ENCODE data around the gene SLA2. TPM values are rescaled to one million over a fixed set of nuclear protein-coding genes. Genes with fewer than 3 reads are reported as not detected.
"Not testable (repeated sequence)": the region's sequence is repeated elsewhere in the genome, so short reads cannot be mapped to it uniquely, and the experiment has no call there.

The SLA2 gene
- total RNA-seq, 1 experiment from 2014 or later = not detected

DNA sequence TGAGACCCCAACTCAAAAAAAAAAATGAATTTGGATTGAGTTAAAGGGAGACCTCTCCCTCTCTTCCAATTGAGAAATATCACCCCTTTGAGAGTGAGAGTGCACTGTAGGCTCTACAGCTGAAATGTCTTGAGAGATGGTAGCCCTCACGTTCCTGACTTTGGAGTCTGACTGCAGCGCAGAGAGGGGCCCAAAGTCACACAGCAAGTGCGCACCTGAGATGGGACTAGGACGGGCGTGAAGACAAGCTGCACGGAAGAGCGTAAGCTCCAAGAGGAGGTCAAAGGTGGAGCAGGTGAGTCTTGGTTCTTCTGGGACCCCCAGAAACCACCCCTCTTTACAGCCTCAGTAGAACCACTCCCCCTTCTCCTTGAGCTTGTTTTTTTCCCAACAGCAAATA is 643 bp downstream of the SLA2 start:
- DNase-seq (ENCODE audit: low spot score) = no peak

DNA sequence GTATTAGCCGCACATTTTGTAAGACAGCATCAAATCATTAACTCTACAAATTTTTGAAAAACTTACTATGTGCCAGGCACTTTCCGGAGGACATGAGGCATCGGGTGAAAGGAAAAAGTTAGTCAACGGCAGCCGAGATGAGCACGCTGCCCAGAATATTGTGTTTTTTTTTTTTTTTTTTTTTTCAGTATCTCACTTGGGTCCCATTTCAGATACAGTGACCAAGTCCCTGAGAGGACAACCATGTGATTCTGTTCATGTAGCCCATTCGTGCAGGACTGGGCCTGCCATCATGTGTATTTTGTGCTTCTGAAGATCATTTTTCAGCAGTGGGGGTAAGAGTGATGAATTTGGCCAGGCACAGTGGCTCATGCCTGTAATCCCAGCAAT is 1.3 kb downstream of the SLA2 start:
- no peak for DNase-seq (ENCODE audit: low spot score)

DNA sequence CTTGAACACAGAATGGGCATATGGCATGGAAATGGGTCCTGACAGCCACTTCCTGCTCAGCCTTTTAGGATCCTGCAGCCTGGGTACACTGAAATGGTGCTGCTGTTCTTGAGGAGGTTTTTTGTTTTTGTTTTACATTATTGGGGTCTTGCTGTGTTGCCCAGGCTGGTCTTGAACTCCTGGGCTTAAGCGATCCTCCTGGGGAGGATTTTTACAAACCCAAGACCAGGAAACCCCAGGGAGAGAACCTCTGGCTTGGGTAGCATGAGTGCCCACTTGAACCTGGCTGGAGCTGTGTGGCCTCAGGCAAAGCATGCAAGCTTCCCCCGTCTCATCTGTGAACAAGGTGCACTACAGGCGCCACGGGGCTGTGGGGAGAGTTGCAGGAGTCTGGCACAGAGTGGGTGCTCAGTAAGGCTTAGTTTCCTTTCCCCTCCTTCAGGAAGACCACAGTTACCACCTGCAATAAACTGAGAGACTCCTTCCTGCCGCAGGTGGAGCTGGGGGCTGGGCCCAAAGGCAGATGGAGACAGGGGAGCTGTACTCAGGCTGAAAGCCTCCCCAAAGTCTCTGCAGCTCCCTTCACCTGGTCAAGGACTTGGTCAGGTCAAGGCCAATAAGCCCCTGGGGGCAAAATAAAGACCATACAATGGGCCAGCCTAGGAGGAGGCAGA is 1.8 kb downstream of the SLA2 start:
- no peak for DNase-seq (ENCODE audit: low spot score)

DNA sequence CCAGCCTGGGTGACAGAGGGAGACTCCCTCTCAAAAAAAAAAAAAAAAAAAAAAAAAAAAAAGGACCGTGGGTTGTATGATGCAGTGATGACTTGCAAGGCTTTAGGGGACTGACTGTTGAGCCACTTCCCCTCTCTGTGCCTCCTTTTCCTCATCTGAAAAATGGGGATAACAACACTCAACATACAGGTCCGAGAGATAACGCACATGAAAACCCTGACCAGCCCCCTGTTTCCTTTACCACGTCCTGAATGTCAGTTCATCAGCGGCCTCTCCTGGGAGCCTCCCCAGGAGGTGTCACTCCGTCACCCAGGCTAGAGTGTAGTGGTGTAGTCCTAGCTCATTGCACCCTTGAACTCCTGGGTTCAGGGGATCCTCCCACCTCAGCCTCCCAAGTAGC is 3.9 kb downstream of the SLA2 start:
- no peak for DNase-seq (ENCODE audit: low spot score)

DNA sequence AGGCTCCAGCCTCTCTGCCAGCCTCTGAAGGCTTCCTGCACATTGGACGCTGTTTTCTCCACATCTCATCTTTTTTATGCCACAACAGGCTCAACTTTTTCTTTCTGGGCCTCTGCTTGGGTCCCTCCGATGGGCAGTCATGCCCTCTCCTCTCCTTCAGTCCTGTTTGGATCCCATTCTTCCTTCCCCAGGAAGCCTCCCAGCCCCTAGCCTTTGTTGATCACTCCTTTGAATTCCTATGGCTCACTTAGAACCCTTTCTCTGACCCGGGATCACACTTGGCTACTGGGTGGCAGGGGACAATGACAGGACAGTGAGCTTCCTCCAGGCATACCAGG is 4.5 kb downstream of the SLA2 start:
- no peak for DNase-seq (ENCODE audit: low spot score)

DNA sequence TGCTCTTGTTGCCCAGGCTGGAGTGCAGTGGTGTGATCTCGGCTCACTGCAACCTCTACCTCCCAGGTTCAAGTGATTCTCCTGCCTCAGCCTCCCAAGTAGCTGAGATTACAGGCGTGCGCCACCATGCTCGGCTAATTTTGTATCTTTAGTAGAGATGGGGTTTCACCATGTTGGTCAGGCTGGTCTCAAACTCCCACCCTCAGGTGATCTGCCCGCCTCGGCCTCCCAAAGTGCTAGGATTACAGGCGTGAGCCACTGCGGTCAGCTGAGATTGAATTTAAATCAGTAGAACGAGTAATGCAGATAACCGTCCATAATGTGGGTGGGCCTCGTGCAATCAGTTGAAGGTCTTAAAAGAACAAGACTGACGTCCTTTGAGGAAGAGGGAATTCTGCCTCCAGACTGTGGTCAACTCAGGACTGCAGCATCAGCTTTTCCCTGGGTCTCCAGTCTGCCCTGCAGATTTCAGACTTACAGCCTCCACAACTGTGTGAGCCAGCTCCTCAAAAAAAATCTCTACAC is 7.1 kb downstream of the SLA2 start:
- DNase-seq (ENCODE audit: low spot score) = not testable (repeated sequence)

DNA sequence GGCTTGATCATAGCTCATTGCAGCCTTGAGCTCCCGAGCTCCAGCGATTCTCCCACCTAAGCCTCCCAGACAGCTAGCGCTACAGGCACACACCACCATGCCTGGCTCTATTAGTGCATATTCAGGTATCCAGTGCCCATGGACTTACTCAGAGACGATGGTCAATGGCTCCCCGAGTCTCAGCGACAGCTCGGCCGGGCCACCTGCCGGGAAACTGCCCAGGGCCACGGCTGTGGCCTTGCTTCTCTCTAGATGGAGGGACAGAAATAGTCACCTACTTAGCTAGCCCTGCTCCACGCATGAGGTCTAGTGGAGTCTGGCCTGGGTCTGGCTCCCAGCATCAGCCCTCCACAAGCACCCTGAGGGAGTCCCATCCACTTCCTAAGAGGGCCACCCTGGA is 11.7 kb downstream of the SLA2 start:
- no peak for DNase-seq (ENCODE audit: low spot score)

DNA sequence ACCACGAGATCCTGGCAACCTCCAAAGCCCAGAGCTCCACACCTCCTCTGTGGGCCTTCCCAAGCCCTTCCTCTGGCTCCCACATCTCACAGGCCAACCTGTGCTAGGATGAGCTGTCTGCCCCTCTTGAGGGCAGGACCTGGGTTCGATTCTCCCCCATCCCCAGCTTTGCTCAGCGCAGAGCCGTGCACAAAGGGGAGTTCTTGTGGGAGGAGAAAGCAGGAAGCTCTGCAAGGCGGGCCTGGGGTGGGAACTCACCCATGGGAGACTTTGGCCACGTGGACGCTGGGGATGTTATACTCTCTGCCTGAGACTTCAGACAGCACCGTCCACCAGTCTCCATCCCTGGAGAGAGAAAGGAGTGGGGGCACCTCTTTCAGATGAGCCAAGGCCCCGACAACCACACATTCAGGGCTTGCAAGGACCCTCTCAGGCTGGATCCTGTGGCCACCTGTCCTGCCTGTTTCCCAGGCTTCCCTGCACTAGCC is 12.7 kb downstream of the SLA2 start:
- no peak for DNase-seq (ENCODE audit: low spot score)

DNA sequence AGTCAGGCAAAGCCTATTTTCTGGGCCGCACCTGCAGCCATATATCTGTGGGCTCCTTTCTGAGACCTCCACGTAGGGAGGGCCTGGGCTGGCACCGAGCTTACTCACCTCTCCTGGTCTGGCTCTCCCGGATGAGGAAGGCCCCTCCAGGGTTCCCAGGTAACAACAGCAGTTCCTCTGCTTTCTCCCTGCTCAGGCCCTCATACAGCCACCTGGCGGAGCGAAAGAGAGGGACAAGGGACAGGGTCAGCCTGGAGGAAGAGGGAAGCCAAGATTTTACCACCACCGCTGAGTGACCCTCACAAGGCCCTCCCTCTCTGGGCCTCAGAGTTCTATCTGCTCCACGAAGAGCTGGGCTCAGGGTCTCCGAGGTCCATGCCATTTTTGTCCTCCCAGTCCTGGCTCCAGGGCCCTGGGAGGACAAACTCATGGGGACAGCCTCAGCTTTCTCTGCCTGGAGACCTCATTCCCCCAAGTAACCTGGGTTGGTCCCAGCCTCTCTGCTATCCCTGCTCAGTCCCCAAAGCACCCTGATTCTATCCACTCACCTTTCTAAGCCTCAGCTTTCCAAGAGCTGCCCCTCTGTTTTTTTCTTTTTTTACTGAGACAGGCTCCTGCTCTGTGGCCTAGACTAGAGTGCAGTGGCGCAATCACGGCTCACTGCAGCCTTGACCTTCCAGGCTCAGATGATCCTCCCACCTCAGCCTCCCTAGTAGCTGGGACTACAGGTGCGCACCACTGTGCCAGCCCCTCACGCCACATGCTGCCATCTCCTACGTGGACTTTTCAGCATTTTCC is 13.3 kb downstream of the SLA2 start:
- peak; percentile 47 for DNase-seq (ENCODE audit: low spot score)

DNA sequence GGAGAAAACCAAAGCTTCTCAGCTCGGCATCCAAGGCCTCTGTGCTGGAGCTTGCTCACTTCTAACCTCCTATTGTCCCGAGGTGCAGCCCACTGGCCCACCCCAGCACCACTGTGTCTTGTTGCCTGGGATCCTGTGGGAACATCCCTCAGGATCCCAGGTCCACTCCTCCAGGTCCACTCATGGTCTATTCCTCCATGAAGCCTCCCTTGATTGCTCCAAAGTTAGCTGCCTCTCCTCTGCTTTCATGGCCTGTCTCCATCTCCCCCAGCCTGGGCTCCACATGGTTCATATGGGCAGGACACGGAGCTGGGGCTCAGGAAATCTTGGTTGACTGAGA is 13.9 kb downstream of the SLA2 start:
- no peak for DNase-seq (ENCODE audit: low spot score)

DNA sequence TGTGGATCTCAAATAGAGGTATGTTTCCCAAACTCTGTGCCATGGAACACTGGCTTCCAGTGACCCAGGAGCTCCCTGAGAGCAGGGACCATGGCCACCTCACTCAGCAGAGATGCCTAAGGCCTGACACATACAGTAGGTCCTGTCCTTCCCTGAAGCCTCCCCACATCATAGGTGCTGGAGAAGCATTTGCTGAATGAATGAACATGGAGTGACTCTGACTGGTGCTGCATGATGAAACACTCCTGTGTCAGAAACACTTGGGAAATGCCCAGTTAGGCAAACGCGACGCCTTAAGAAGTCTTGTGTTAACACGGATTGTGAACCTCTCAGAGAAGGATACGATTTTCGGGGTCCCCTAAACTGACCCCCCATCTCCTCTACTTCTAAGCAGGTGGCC is 14.3 kb downstream of the SLA2 start:
- no peak for DNase-seq (ENCODE audit: low spot score)

DNA sequence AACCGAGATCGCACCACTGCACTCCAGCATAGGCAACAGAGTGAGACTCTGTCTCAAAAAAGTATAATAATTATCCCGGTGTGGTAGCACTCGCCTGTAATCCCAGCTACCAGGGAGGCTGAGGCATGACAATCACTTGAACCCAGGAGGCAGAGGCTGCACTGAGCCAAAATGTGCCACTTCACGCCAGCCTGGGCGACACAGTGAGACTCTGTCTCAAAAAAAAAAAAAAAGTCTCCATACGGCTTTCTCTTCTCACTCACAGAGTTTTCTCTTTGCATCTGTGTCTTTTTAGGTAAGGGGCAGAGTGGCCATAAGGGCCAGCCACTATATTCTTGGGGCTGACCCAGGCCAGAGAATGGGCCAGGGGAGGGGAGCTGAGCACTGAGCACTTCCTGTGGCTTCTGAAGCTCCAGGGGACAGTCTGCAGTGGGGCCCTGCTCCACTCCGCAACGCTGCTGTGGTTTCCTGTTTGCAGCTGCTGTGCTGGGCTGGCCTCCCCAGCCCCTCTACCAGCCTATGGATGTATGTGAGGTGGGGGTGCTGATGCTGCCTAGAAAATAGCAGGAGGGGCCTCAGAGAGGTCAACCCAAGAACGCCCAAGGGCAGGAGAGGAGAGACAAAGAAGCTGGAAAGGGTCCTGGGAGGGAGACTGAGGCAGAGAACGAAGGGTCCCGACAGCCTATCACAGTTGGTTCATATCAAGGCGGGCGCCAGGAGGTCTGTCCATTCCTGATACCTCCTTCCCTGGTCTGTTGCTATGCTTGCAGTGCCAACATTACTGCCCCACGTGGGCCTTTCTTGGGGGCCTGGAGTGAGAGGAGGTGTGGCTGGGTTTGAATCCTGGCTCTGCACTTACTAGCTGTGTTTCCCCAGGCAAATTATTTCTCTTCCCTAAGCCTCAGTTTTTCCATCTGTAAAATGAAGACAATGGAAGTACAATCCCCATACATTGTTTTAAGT is 16.0 kb downstream of the SLA2 start:
- DNase-seq (ENCODE audit: low spot score) = no peak

DNA sequence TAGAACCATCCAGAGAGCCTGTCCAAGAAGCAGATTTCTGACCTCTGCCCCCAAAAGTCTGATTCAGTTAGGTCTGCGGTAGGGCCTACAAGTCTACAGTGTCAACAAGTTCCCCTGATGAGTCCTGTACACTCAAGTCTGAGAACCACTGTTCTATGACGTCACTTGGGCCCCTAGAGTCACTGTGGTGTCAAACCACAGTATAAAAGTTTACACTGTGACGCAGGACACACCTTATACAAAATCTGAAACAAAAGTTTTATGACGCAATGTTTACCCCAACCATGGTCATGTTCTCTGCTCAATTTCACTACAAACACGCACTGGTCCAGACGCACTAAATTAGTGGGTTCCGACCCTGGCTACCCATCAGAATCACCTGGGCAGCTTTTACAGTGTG is 17.9 kb downstream of the SLA2 start:
- DNase-seq (ENCODE audit: low spot score) = no peak

DNA sequence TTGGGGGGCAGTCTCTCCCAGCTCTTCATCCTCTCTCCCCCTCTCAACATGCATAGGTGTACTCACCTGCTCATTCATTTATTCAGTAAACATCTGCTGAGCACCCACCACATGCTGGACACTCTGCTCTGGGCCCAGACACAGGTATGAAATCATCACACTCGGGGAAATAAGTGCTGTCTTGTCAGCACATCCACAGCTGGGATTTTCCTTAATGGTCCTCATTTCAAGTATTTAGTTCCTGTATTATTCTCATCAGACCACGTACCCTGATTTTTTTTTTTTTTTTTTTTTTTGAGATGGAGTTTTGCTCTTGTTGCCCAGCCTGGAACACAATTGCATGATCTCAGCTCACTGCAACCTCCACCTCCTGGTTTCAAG is 21.1 kb downstream of the SLA2 start:
- no peak for DNase-seq (ENCODE audit: low spot score)

DNA sequence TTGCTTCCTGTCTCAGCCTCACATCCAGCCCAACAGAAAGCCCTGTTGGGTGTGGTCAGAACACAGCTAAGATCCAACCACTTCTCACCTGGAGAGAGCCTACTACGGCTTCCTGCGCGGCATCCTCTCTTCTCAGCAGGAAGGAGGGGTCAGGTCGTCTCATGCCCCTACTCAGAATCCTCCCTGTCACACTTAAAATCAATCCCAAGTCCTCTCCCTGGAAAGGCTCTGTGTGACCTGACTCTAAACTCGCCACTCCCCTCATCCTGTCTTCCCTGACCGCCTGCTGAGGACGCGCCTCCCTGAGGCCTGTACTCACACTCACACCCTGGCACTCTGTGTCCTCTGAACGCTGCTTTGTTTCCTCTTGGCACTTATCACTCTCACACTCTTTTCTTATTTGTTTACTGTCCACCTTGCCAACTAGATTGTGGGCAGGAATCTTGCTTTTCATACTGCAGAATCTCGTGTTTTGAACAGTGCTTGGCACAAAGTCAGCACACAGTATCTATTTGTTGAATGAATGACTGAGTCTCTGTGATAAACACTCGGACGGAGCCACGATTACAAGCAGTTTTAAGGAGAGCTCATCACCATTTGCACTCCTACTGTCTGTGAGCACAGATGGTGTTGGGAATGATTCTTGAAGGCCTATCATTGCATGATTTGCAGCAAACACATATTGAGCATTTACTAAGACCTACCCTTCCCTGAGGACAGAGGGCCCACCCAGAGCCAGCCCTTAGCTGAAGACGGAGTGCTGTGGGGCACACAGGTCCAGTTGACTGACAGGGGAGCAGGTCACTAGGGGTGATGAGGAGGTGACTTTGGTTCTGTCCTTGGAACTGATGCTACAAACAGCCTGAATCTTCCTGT is 21.7 kb downstream of the SLA2 start:
- no peak for DNase-seq (ENCODE audit: low spot score)

DNA sequence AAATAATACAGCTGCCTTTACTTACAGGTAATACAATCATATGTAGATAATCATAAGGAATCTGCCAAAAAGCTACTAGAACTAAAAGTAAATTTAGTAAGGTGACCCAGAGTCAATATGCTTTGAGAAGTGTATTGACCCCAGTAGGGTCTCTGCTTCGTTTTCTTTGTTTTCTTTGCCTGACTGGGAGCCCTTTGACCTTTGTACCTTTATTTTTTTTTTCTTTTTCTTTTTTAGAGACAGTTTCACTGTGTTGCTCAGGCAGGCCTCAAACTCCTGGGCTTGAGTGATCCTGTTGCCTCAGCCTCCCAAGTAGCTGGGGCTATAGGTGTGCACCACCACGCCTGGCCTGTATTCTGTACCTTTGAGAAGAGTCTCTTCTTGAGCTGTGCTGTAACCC is 22.6 kb downstream of the SLA2 start:
- DNase-seq (ENCODE audit: low spot score) = no peak

DNA sequence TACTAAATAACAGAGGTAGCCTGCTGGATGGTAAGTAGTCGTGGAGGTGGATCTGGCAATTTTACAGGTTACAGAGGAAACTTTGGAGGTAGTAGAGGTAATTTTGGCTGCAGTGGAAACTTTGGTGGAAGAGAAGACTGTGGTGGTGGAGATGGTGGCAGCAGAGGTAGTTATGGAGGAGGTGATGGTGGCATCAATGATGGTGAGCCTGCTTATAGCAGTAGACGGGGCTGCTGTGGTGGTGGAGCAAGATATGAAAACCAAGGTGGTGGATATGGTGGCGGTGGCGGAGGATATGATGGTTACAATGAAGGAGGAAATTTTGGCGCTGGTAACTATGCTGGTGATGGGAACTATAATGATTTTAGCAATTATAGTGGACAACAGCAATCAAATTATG is 25.1 kb downstream of the SLA2 start:
- DNase-seq (ENCODE audit: low spot score) = no peak

DNA sequence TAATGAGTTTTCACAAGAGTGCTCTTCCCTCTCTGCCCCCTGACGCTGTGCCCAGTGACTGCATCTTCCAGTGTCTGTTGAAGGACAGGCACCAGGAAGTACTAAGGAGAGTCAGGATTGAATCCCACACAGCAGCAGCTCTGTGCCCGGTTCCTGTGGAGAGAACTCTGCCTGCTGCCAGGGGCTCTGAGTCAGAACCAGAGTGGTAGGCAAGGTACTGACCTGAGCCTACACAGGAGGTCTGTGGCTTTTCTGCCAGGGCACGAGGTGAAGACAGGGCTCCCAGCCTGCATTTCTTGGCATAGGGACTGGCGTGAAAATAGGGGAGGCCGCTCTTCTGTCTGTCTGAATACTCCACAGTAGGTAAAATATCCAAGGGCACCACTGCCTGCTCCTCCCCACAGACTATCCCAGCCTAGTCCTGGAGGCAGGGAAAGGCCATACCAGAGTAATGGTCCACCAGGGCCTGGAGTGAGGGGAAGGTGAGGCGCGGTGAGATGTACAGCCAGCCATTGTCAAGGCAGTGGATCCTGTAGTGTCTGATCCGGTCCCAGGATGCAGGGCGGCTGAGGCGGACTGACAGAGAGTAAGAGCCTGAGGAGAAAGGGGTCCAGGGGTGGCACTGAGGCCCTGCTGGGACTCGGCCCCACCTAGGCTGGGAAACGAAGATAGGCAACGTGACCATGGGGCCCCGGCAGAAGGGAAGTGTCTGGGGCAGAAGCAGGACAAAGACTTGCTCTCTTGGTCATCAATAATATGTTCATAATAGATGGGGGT is 31.0 kb downstream of the SLA2 start:
- no peak for DNase-seq (ENCODE audit: low spot score)

DNA sequence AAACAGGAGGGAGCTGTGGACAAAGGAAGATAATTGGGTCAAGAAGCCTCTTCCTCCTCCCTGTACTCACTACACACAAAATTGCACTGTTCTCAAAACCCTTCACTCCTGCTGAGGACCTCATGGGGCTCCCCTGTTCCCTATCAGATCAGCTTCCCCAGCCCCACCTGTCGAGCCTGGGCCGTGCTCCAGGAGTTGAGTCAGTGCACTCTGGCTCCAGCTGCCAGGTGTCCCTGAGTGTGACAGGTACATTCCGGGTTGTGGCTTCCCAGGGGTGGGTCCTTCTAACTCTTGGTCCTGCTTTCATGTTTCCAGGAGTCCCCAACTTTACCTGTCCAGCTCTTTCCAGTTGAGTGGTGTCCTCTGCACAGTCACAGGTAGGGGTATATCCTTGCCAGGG is 32.0 kb downstream of the SLA2 start:
- no peak for DNase-seq (ENCODE audit: low spot score)

DNA sequence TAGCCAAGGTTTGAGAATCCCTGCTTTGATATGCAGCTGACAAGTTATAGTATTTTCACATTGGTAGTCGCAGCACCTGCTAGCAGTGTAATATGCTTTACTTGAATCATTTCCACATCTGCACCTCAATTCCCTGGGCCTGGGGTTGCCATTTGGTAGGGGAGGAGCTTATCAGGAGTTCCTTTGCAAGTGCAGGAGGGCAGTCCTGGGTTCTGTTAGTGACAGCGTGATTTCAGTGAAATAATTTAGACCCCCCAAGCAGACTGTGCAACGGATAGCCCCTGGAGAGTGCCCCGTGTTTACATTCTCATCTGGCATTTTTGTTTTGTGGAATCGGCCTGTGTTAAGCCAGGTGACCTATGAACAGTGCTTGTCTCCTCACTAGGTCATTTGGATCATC is 34.4 kb downstream of the SLA2 start:
- DNase-seq (ENCODE audit: low spot score) = no peak

Measured in HT-29 (cell line).